GM12878 (cell line): ENCODE measurements around the gene PLCB2. TPM values are rescaled to one million over a fixed set of nuclear protein-coding genes. Genes with fewer than 3 reads are reported as not detected.

Experiments
- ATAC-seq: fragments of 200-7000 bp; cut with Tn5 transposase; 3 replicates; pipeline ENCODE4 v1.9.1; 2020; ENCODE audit warnings: mild to moderate bottlenecking, moderate library complexity
- BruUV-seq: library from RNA; stranded (reverse); fragments of 400-500 nt; replicated peaks from 2 replicates; lab custom pipeline; 2021; lab: Mats Ljungman, UMichigan
- CTCF ChIA-PET: fragments of 300-600 bp; sonication (Branson Sonifier 250); formaldehyde crosslinking; extraction: SDS; loops from one replicate; lab custom pipeline; 2021; ENCODE audit warnings: inconsistent platforms; lab: Yijun Ruan, JAX
- POLR2A ChIA-PET: fragments of 350-600 bp; formaldehyde crosslinking; extraction: SDS; loops from one replicate; lab custom pipeline; 2021; ENCODE audit warnings: inconsistent platforms; lab: Charles Lee
- RAD21 ChIA-PET: fragments of 300-600 bp; sonication (Branson Sonifier 250); formaldehyde crosslinking; loops from one replicate; lab custom pipeline; 2023; ENCODE audit warnings: antibody characterized with exemption; ENCODE audit not compliant: unreplicated experiment; lab: Charles Lee
- SMC1A ChIA-PET: fragments of 300-600 bp; sonication (Branson Sonifier 250); formaldehyde crosslinking; loops from one replicate; lab custom pipeline; 2023; ENCODE audit not compliant: unreplicated experiment, uncharacterized antibody; lab: Charles Lee
- DNase-seq: peaks from one replicate; pipeline ENCODE4 v3.0.0-alpha.2; 2011; ENCODE audit warnings: low read depth, low spot score
- FAIRE-seq: peaks from 3 replicates; lab custom pipeline; 2011; peaks lifted over from hg19 to GRCh38; lab: Jason Lieb, UNC
- H2AFZ ChIP-seq: 2 replicates; pipeline ENCODE4 v1.6.0; 2011; ENCODE audit warnings: low read depth, low read length, control low read depth; ENCODE audit not compliant: control insufficient read depth
- H3K27ac ChIP-seq: 2 replicates; pipeline ENCODE4 v1.5.1; 2011; ENCODE audit warnings: control low read depth; ENCODE audit not compliant: control insufficient read depth, insufficient read depth
- H3K27me3 ChIP-seq, 2 experiments: replicated peaks in 1 of 2; 2 replicates each; pipeline versions ENCODE4 v1.6.0 to v1.6.1; 2011; ENCODE audit warnings: low read length in 1 of 2; ENCODE audit not compliant: control insufficient read depth in 2 of 2, insufficient read depth in 2 of 2
- H3K36me3 ChIP-seq, 2 experiments: 2 replicates each; pipeline ENCODE4 v1.5.1; 2011; ENCODE audit warnings: low read length in 1 of 2; ENCODE audit not compliant: control insufficient read depth in 2 of 2, insufficient read depth in 2 of 2
- H3K4me1 ChIP-seq: 2 replicates; pipeline ENCODE4 v1.6.1; 2011; ENCODE audit warnings: mild to moderate bottlenecking, low read length, moderate library complexity, mixed read lengths; ENCODE audit not compliant: control insufficient read depth, insufficient read depth
- H3K4me2 ChIP-seq: 2 replicates; pipeline ENCODE4 v1.6.0; 2011; ENCODE audit warnings: control low read depth; ENCODE audit not compliant: control insufficient read depth, insufficient read depth
- H3K4me3 ChIP-seq: fragments of 200-600 bp; sonication (generic); 2 replicates; pipeline ENCODE4 v1.5.1; 2016
- H3K79me2 ChIP-seq: 2 replicates; pipeline ENCODE4 v1.6.0; 2011; ENCODE audit warnings: low read length; ENCODE audit not compliant: control insufficient read depth, insufficient read depth
- H3K9ac ChIP-seq: 2 replicates; pipeline ENCODE4 v1.8.0; 2011; ENCODE audit warnings: low read length, control low read depth, mixed read lengths; ENCODE audit not compliant: control insufficient read depth, insufficient read depth
- H3K9me3 ChIP-seq: replicated peaks from 3 replicates; pipeline ENCODE4 v1.5.1; 2011; ENCODE audit warnings: mild to moderate bottlenecking, low read length; ENCODE audit not compliant: control insufficient read depth, insufficient read depth
- H4K20me1 ChIP-seq: 2 replicates; pipeline ENCODE4 v1.6.0; 2011; ENCODE audit not compliant: control insufficient read depth, insufficient read depth
- ATF7 ChIP-seq: fragments of 450-650 bp; IDR thresholded peaks from 2 replicates; pipeline ENCODE4 v1.6.1; 2016; ENCODE audit warnings: low read depth, mild to moderate bottlenecking
- BRCA1 ChIP-seq: IDR thresholded peaks from 2 replicates; pipeline ENCODE4 v1.6.1; 2011; ENCODE audit warnings: low read depth, low read length, improper control_type of control experiment
- CHD4 ChIP-seq: fragments of 200-600 bp; sonication (generic); IDR thresholded peaks from 2 replicates; pipeline ENCODE4 v1.6.1; 2016; ENCODE audit warnings: mild to moderate bottlenecking
- CUX1 ChIP-seq: IDR thresholded peaks from 2 replicates; pipeline ENCODE4 v1.6.1; 2012; ENCODE audit warnings: improper control_type of control experiment, low read depth, low read length; ENCODE audit not compliant: insufficient replicate concordance
- IKZF1 ChIP-seq: fragments of 450-650 bp; conservative IDR thresholded peaks from 2 replicates; pipeline ENCODE4 v1.6.1; 2017; ENCODE audit warnings: antibody characterized with exemption, mild to moderate bottlenecking
- MEF2A ChIP-seq: IDR thresholded peaks from 2 replicates; pipeline ENCODE4 v1.6.1; 2011; ENCODE audit warnings: low read depth, mild to moderate bottlenecking, low read length, moderate library complexity; ENCODE audit not compliant: insufficient read depth
- NFIC ChIP-seq: IDR thresholded peaks from 2 replicates; pipeline ENCODE4 v1.6.1; 2012; ENCODE audit warnings: low read depth, mild to moderate bottlenecking, inconsistent platforms, low read length, moderate library complexity
- NFYB ChIP-seq: IDR thresholded peaks from 2 replicates; pipeline ENCODE4 v1.6.1; 2011; ENCODE audit warnings: low read depth, mild to moderate bottlenecking, low read length, improper control_type of control experiment, moderate library complexity; ENCODE audit not compliant: insufficient read depth
- PAX8 ChIP-seq: fragments of 450-650 bp; IDR thresholded peaks from 2 replicates; pipeline ENCODE4 v1.6.1; 2017; ENCODE audit warnings: mild to moderate bottlenecking, moderate library complexity
- RAD21 ChIP-seq: IDR thresholded peaks from 2 replicates; pipeline ENCODE4 v1.6.1; 2011; ENCODE audit warnings: mild to moderate bottlenecking, low read depth, low read length, moderate library complexity; ENCODE audit not compliant: insufficient read depth
- TARDBP ChIP-seq: IDR thresholded peaks from 2 replicates; pipeline ENCODE4 v1.6.1; 2016; ENCODE audit warnings: borderline replicate concordance
- TBL1XR1 ChIP-seq: IDR thresholded peaks from 2 replicates; pipeline ENCODE4 v1.6.1; 2012; ENCODE audit warnings: low read depth, low read length, improper control_type of control experiment
- WGBS: methylation state at CpG from one replicate; pipeline ENCODE4 v1.1.6; 2016; ENCODE audit warnings: low lambda C conversion rate; ENCODE audit not compliant: insufficient replicate concordance, insufficient coverage; ENCODE audit errors: missing lambda C conversion rate; 5-methylcytosine and 5-hydroxymethylcytosine counted together
- in situ Hi-C: fragments of 300-500 bp; cut with MboI; formaldehyde crosslinking; loops from 9 replicates; pipeline ENCODE4 v1.14.3; 2018; ENCODE audit warnings: mixed read lengths
- intact Hi-C: fragments of 100-400 bp; cut with micrococcal nuclease; formaldehyde crosslinking; loops from one replicate; pipeline ENCODE4 v1.14.2; 2022; ENCODE audit not compliant: unreplicated experiment
- polyA plus RNA-seq, 11 experiments: library from polyadenylated mRNA; depleted of rRNA in 4 of 11; unstranded in 6 of 11; stranded (reverse) in 5 of 11; fragments of >200 nt; fragmentation: Nextera tagmentation in 4 of 11; fragmentation: Illumina TruSeq in 1 of 11; extraction: Ambion mirVana in 4 of 11; extraction: Trizol in 1 of 11; gene quantifications; 1 replicate in 1 of 11; 2 replicates in 10 of 11; pipeline versions ENCODE4 v1.2.1 to v1.2.3, GENCODE V29; 2011 to 2016; ENCODE audit warnings: inconsistent platforms in 2 of 11, missing spikeins in 2 of 11, low read depth in 1 of 11
- total RNA-seq, 4 experiments: library from RNA; depleted of rRNA in 3 of 4; stranded (reverse); fragments of >200 nt in 3 of 4; fragmentation: Illumina TruSeq in 1 of 4; extraction: Trizol in 1 of 4; gene quantifications; 2 replicates each; pipeline versions ENCODE4 v1.2.1 to v1.2.3, GENCODE V29; 2013 to 2021
- TF ChIP-seq, protein P1 (sequence below): fragments of 450-650 bp; IDR thresholded peaks from 2 replicates; pipeline ENCODE4 v1.6.1; 2017; ENCODE audit warnings: borderline replicate concordance

Gene PLCB2
- total and polyA plus RNA-seq, 10 of the 15 experiments (the other 5 are each of a cell fraction or from before 2014, with no cell fraction given), result 1.2 to 39.4 (median 10.7) TPM

DNA sequence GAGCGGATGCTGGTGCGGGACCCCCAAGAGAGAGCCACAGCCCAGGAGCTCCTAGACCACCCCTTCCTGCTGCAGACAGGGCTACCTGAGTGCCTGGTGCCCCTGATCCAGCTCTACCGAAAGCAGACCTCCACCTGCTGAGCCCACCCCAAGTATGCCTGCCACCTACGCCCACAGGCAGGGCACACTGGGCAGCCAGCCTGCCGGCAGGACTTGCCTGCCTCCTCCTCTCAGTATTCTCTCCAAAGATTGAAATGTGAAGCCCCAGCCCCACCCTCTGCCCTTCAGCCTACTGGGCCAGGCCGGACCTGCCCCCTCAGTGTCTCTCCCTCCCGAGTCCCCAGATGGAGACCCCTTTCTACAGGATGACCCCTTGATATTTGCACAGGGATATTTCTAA, 31.8 kb downstream of the PLCB2 start (continued):
- TF ChIP-seq RAD21, result no peak
- TF ChIP-seq CHD4, result no peak

GRCh38 chr15:40275523-40275922, 32.2 kb downstream of the PLCB2 start:
- ChIA-PET POLR2A (interaction anchor here (1.0 kb wide), 1 partner anchor 228 kb away, joined by 3 read pairs; no protein-coding TSS in a partner anchor), CTCF (interaction anchor here (0.8 to 11.7 kb wide), 24 partner anchors 9 to 491 kb away, joined by 3 to 296 read pairs (median 7); partner anchors contain the start of genes CCDC9B, INAFM2, PLCB2 and SRP14)
- BruUV-seq, result no TSS peak

More at GRCh38 chr15:40275523-40275922, 32.2 kb downstream of the PLCB2 start:
- Histone ChIP-seq H3K4me1 (peaks cover 6% of the 10 kb centered on the region), H3K27me3 (peaks cover 0 to 2% of the 10 kb centered on the region in 2 experiments; a peak in 3 of 4 replicates), H3K9ac (no peak overlapping the region), H3K9me3 (no peaks in the 10 kb centered on the region), H3K4me3 (no peak overlapping the region), H4K20me1 (no peaks in the 10 kb centered on the region), H3K27ac (no peak overlapping the region), H2AFZ (no peak overlapping the region)
- SMC1A ChIA-PET, result interaction anchor here (1.0 to 6.4 kb wide), 10 partner anchors 34 to 488 kb away, joined by 3 to 98 read pairs (median 4); no protein-coding TSS in a partner anchor
- in situ Hi-C loops, result loop anchor here (5.0 to 10.0 kb wide), 3 partner anchors 37 to 491 kb away; partner anchors contain the start of gene FSIP1
- ATAC-seq (no peak), FAIRE-seq (no peak)
- 59% methylated on average over 5 of the region's 5 CpGs for WGBS
- intact Hi-C loops, result loop anchor here (2.0 to 10.0 kb wide), 4 partner anchors 147 to 489 kb away; partner anchors contain the start of gene BMF
- TF ChIP-seq PAX8 (no peak), NFYB (no peak), CUX1 (no peak), MEF2A (no peak), NFIC (no peak), CHD4 (no peak), TBL1XR1 (no peak), BRCA1 (no peak), ATF7 (no peak), IKZF1 (no peak), TARDBP (no peak)
- TF ChIP-seq, protein P1, sequence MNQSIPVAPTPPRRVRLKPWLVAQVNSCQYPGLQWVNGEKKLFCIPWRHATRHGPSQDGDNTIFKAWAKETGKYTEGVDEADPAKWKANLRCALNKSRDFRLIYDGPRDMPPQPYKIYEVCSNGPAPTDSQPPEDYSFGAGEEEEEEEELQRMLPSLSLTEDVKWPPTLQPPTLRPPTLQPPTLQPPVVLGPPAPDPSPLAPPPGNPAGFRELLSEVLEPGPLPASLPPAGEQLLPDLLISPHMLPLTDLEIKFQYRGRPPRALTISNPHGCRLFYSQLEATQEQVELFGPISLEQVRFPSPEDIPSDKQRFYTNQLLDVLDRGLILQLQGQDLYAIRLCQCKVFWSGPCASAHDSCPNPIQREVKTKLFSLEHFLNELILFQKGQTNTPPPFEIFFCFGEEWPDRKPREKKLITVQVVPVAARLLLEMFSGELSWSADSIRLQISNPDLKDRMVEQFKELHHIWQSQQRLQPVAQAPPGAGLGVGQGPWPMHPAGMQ, result no peak
- TF ChIP-seq, all 136 proteins: peak for 0
- DNase-seq, result no peak
- no peak overlapping the region for H3K4me2 ChIP-seq
- RAD21 ChIA-PET, result interaction anchor here (0.8 to 5.7 kb wide), 10 partner anchors 18 to 487 kb away, joined by 3 to 93 read pairs (median 14); partner anchors contain the start of genes CCDC9B and PLCB2
- no peaks in the 10 kb centered on the region for H3K36me3 ChIP-seq
- no peaks in the 10 kb centered on the region for H3K79me2 ChIP-seq
